Adrenal gland (tissue), 12 donors: Measurements from ENCODE around the gene MAGI1. TPM values are rescaled to one million over a fixed set of nuclear protein-coding genes. Genes with fewer than 3 reads are reported as not detected.
A peak's percentile ranks its signal among the peaks of the same experiment; 100 is the strongest.
"Not testable (repeated sequence)": the region's sequence is repeated elsewhere in the genome, so short reads cannot be mapped to it uniquely, and the experiment has no call there.

ENCODE experiments used
- DNase-seq, 7 donors: peaks; one replicate each; pipeline ENCODE4 v3.0.0-alpha.2; 2019 to 2020
- H3K27ac ChIP-seq, 5 donors: fragments of 200-600 bp; sonication (generic) in 4 of 5; 1 replicate in 3 of 5; 2 replicates in 2 of 5; pipeline versions ENCODE4 v1.5.1 to v1.8.0; 2016 to 2020; ENCODE audit warnings: mild to moderate bottlenecking in 1 of 5
- H3K27me3 ChIP-seq: fragments of 200-600 bp; 2 replicates; pipeline ENCODE4 v1.8.0; 2021
- H3K36me3 ChIP-seq, 2 donors: fragments of 200-600 bp; replicated peaks in 1 of 2; 1 replicate in 1 of 2; 2 replicates in 1 of 2; pipeline versions ENCODE4 v1.5.1 to v1.8.0; 2018 to 2022
- H3K4me1 ChIP-seq, 2 donors: fragments of 200-600 bp; replicated peaks in 1 of 2; 1 replicate in 1 of 2; 2 replicates in 1 of 2; pipeline versions ENCODE4 v1.5.1 to v1.8.0; 2018 to 2021
- H3K4me3 ChIP-seq, 4 donors: fragments of 200-600 bp; sonication (generic) in 3 of 4; one replicate each; pipeline ENCODE4 v1.5.1; 2016 to 2018
- H3K9me3 ChIP-seq, 3 donors: fragments of 200-600 bp; sonication (generic) in 1 of 3; replicated peaks in 1 of 3; 1 replicate in 2 of 3; 2 replicates in 1 of 3; pipeline versions ENCODE4 v1.5.1 to v1.8.0; 2016 to 2021
- POLR2A ChIP-seq, 2 donors: fragments of 450-650 bp; IDR thresholded peaks; one replicate each; pipeline ENCODE4 v1.6.1; 2017; ENCODE audit warnings: antibody characterized with exemption in 2 of 2, mild to moderate bottlenecking in 2 of 2, moderate library complexity in 1 of 2
- WGBS, 4 donors: extraction: QIAGEN DNeasy Blood & Tissue Kit in 2 of 4; methylation state at CpG; one replicate each; pipeline versions ENCODE4 v1.1.5 to v1.1.7; 2013 to 2017; 5-methylcytosine and 5-hydroxymethylcytosine counted together
- intact Hi-C, 2 donors: fragments of 100-400 bp; cut with DNase I; formaldehyde crosslinking; loops; one replicate each; pipeline versions ENCODE4 v1.14.1 to v1.15.0; 2022 to 2023
- polyA plus RNA-seq, 3 donors: library from polyadenylated mRNA; stranded (reverse); fragments of 200-250 nt in 2 of 3; fragments of 350-450 nt in 1 of 3; fragmentation: Illumina TruSeq in 1 of 3; extraction: RNeasy Lipid Tissue Mini Kit (QIAGEN cat#74804) in 1 of 3; gene quantifications; one replicate each; pipeline ENCODE4 v1.2.3, GENCODE V29; 2013 to 2014
- total RNA-seq, 9 donors: library from RNA; depleted of rRNA in 4 of 9; stranded (reverse); fragments of >200 nt in 4 of 9; fragments of 120-200 nt in 1 of 9; fragmentation: NEBNext Ultra II Directional in 1 of 9; extraction: Animal tissue kit (Norgen Biotek cat#: 25700) in 1 of 9; gene quantifications; one replicate each; pipeline versions ENCODE4 v1.1.0 to v1.2.4, GENCODE V29; 2013 to 2023
- TF ChIP-seq, protein P1 (sequence below), 6 experiments: fragments of 450-650 bp in 4 of 6; fragments of 200-600 bp in 2 of 6; sonication (generic) in 1 of 6; IDR thresholded peaks; 1 replicate in 5 of 6; 2 replicates in 1 of 6; pipeline versions ENCODE4 v1.5.1 to v1.8.0; 2016 to 2021; ENCODE audit warnings: antibody characterized with exemption in 6 of 6, mild to moderate bottlenecking in 2 of 6, moderate library complexity in 1 of 6
- donor health status: healthy with polysubstance abuse.
- donor health status: Bipolar disorder and iron deficiency.
- donor health status: DM: yes; HTN: yes; CAD: no.
- donor health status: DM: no; HTN: no; CAD: no.
- donor health status: DM: no; HTN: no; CAD: no.
- donor health status: DM: yes; HTN: yes; CAD: no.

MAGI1 gene
- total and polyA plus RNA-seq, 12 donors: 4.8 to 31.6 (median 18.5) TPM

DNA sequence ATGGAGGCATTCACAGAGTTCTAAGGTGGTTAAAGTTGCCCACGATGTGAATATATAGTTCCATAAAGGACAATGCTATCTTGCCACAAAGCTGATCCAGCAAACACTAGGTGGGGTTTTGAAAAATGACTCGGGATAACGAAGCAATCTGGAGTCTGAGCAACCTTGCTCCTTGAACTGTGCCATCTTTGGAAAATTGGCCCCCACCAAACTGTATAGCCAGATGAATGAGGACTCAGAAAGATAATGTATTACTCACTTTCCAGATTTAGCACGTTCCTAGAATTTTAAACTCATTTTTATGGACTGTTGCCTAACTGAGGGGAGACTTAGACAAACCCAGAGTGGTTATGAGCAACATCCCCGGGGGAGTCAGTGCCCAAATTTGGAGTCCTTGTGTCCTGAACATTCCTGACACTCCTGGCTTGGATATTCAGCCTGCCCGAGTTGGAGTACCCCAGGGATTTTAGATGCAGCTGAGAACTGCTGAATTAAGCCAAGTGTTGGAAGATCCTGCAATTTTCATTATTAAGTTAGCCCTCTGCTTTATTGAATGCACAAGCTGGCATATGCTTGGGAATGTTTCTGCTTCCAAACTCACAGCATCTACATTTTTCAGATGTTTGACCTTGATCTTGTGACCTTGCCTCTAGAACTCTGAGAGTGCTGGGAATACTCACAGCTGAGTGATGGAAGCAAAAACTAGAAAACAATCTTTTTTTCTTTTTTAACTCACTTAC is 8.8 kb upstream of the MAGI1 start:
- Histone ChIP-seq H3K27ac (peak overlapping the region in 2 of 5 donors; percentile 3 to 51), H3K27me3 (no peaks in the 10 kb centered on the region), H3K4me1 (peaks cover 7 to 13% of the 10 kb centered on the region in 2 donors), H3K4me3 (peak overlapping the region in 1 of 4 donors; percentile 10), H3K36me3 (no peaks in the 10 kb centered on the region), H3K9me3 (no peaks in the 10 kb centered on the region)
- TF ChIP-seq, protein P1, sequence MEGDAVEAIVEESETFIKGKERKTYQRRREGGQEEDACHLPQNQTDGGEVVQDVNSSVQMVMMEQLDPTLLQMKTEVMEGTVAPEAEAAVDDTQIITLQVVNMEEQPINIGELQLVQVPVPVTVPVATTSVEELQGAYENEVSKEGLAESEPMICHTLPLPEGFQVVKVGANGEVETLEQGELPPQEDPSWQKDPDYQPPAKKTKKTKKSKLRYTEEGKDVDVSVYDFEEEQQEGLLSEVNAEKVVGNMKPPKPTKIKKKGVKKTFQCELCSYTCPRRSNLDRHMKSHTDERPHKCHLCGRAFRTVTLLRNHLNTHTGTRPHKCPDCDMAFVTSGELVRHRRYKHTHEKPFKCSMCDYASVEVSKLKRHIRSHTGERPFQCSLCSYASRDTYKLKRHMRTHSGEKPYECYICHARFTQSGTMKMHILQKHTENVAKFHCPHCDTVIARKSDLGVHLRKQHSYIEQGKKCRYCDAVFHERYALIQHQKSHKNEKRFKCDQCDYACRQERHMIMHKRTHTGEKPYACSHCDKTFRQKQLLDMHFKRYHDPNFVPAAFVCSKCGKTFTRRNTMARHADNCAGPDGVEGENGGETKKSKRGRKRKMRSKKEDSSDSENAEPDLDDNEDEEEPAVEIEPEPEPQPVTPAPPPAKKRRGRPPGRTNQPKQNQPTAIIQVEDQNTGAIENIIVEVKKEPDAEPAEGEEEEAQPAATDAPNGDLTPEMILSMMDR (IDR thresholded peaks at IDR 0.05): no peak
- TF ChIP-seq POLR2A (IDR thresholded peaks at IDR 0.05): no peak
- intact Hi-C loops: loop anchor here in 1 of 2 donors (10.0 kb wide), 1 partner anchor 263 kb away; no protein-coding TSS in a partner anchor
- peak in 6 of 7 donors; percentile 47 to 82 (median 56) for DNase-seq
- 15 to 31% (median 27%) methylated on average over 6 of the region's 6 CpGs for WGBS, 4 donors

DNA sequence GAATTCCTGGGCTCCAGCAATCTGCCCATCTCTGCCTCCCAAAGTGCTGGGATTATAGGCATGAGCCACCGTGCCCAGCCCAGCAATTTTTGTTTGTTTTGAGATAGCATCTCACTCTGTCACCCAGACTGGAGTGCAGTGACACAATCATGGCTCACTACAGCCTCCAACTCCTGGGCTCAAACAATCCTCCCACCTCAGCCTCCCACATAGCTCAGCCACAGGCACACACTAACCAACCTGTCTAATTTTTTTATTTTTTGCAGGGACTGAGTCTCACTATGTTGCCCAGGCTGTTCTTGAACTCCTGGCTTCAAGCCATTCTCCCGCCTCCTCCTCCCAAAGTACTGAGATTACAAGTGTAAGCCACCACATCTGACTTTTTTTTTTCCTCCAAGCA is 7.6 kb upstream of the MAGI1 start:
- intact Hi-C loops: loop anchor here in 1 of 2 donors (10.0 kb wide), 1 partner anchor 262 kb away; no protein-coding TSS in a partner anchor
- 79 to 97% (median 90%) methylated on average over 2 of the region's 2 CpGs for WGBS, 4 donors

DNA sequence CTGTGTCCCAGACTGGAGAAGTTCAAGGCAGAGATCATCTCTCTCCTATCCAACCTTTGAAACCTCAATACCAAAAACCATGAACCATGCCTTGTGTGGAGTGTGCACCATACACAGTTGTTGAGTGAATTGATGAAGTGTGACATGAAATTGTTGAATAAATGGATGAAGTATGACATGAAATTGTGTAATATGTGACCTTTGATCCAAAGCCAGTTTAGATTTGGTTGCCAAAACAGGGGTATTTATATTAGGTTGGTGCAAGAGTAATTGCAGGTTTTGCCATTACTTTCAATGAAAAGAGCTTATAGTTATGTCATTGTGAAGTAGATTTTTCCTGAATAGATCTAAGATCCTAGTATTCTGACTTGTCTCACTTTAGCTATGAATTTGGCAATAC is 3.1 kb upstream of the MAGI1 start:
- intact Hi-C loops: loop anchor here in 1 of 2 donors (10.0 kb wide), 1 partner anchor 257 kb away; no protein-coding TSS in a partner anchor
- peaks cover 0 to 4% of the 10 kb centered on the region in 2 donors for H3K4me1 ChIP-seq
- TF ChIP-seq, protein P1 (IDR thresholded peaks at IDR 0.05): no peak
- TF ChIP-seq POLR2A (IDR thresholded peaks at IDR 0.05): no peak
- no peaks in the 10 kb centered on the region for H3K27me3 ChIP-seq
- no peak overlapping the region for H3K27ac ChIP-seq
- H3K36me3 ChIP-seq: no peaks in the 10 kb centered on the region
- DNase-seq: no peak
- H3K4me3 ChIP-seq: no peak overlapping the region
- H3K9me3 ChIP-seq: no peaks in the 10 kb centered on the region

More for the DNA sequence above, 7.6 kb upstream of the MAGI1 start:
- H3K4me1 ChIP-seq: peaks cover 7 to 13% of the 10 kb centered on the region in 2 donors
- not testable (repeated sequence) for H3K4me3 ChIP-seq, H3K9me3 ChIP-seq, H3K36me3 ChIP-seq, H3K27ac ChIP-seq, DNase-seq, H3K27me3 ChIP-seq

DNA sequence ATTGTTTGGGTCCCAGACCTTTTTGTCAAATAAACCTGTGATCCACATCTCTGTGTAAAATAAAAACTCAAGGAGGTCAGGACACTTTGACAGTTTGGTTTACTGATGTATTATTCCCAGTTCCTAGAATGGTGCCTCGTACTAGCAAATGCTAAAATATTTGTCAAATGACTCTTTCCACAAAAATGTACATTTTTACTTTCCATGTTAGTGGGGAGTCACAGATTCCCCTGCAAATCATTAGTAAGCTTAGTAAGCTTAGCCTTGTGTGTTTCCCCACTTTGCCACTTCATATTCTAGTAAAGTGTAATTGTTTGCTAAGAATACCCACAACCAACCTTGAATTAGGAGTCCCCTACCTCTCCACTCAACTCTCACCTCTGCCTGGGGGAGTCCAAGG is 2.4 kb upstream of the MAGI1 start:
- DNase-seq: no peak
- Histone ChIP-seq H3K27ac (no peak overlapping the region), H3K4me3 (no peak overlapping the region), H3K27me3 (no peaks in the 10 kb centered on the region), H3K9me3 (no peaks in the 10 kb centered on the region), H3K4me1 (peaks cover 0 to 11% of the 10 kb centered on the region in 2 donors), H3K36me3 (no peaks in the 10 kb centered on the region)
- intact Hi-C loops: loop anchor here in 1 of 2 donors (10.0 kb wide), 1 partner anchor 256 kb away; no protein-coding TSS in a partner anchor
- TF ChIP-seq, protein P1 (IDR thresholded peaks at IDR 0.05): no peak
- no peak for TF ChIP-seq POLR2A (IDR thresholded peaks at IDR 0.05)
- 22 to 50% (median 47%) methylated on average over 1 of the region's 1 CpG for WGBS, 4 donors
